DMS 273 (cell line): ENCODE results near the gene RIMS4.
A peak's percentile ranks its signal among the peaks of the same experiment; 100 is the strongest.

Source experiments
- DNase-seq: peaks from one replicate; lab custom pipeline; 2025; ENCODE audit not compliant: unreplicated experiment; lab: John Stamatoyannopoulos, UW

RIMS4 gene

DNA sequence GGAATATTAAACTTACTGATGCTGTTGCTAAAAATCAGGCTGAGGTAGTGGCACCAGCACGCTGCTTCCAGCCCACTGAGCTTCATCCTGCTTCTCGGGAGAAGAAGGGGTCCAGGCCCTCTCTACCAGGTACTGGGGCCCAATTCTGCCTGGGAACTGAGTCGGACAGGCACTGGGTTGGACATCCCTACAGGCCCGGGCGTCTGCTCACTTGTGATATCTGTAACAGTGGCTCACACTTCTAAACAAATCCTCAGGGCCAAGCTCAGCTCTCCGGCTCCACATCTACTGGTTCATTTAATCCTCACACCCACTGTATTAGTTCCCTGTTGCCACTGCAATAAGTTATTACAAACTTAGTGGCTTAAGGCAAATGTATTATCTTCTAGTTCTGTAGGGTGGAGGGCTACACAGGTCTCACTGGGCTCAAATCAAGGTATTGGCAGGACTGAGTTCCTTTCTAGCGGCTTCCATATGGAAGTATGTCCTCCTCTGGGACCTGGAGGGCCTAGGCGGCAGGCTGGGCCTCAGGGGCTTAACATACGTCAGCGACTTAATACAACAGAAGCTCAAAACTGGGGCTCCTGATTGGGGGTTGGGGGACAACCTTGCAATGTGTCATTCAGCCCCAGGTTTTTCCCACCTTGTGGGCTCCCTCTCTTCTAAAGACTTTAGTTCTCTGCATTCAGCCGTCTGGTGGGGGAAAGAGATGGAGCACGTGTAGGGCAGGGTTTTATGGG lies 66.3 kb downstream of the RIMS4 start:
- peak; percentile 23 for DNase-seq

DNA sequence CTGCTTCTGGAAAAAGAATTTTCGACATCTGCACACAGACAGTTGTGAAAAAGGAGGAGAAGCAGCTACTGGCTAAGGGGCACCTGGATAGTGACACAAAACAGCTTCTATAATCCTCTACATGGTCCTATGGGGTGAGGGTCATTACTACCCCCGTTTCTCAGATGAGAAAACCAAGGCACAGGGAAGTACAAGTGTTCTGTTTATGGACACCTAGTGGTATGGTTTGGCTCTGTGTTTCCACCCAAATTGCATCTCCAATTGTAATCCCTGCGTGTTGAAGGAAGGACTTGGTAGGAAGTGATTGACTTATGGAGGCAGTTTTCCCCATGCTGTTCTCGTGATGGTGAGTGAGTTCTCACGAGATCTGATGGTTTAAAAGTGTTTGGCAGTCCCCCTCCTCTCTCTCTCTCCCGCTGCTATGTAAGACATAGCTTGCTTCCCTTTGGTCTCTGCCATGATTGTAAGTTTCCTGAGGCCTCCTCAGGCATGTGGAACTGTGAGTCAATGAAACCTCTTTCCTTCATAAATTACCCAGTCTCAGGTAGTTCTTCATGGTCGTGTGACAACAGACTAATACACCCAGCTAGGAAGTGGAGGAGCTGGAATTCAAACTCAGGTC lies 67.2 kb downstream of the RIMS4 start:
- no peak for DNase-seq

DNA sequence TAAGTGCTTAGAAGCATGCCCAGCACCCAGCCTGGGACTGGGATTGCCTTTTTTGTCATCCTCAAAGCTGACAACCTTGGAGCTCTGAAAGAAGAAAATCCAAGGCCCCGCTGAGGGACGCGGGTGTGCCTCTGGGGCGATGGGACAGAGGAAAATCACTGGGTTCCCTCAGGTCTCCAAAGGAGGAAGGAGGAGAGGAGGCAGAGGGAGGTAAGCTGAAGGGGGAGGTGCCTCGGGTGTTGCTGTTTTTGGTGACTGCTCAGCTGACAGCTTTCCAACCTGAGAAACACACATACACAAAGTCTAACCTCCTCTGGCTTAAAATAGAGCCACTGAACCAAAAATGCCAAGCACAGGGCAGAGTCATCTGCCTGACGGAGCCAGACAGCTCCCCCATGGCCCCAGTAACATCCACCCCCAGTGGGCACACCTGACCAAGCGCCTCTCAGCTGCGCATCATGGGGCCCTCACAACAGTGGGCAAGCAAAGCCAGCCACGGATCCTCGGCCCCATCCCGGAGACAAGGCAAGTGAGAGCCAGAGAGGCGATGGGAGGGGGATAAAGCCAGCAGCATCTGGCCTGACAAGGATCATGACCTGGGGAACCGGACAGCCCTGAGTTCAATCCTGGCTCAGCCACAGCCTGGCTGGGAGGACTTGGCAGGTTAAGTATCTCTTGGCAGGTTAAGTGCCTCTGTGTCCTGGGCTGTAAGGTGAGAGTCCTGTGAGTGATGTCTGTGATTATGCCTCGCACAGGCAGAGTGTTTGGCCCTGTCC lies 67.9 kb downstream of the RIMS4 start:
- no peak for DNase-seq

DNA sequence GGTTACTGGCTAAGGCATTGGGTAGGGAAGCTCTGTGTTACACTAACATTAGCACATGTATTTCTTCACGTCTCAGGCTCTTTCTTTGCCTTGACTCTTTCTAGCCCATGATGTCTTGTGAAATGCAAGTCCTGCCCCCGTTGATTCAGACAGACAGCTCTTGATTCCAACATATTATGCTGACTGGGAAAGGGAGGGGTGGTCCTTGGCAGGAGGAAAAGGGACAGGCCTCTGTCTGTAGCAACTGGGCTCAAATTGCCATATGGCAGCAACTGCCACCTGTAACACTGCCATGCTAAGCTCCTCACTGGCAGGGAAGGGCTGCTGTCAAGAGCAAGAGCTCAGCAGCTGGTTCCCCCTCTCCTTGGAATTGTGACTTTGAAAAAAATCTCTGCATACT lies 70.4 kb downstream of the RIMS4 start:
- peak; percentile 95 for DNase-seq

DNA sequence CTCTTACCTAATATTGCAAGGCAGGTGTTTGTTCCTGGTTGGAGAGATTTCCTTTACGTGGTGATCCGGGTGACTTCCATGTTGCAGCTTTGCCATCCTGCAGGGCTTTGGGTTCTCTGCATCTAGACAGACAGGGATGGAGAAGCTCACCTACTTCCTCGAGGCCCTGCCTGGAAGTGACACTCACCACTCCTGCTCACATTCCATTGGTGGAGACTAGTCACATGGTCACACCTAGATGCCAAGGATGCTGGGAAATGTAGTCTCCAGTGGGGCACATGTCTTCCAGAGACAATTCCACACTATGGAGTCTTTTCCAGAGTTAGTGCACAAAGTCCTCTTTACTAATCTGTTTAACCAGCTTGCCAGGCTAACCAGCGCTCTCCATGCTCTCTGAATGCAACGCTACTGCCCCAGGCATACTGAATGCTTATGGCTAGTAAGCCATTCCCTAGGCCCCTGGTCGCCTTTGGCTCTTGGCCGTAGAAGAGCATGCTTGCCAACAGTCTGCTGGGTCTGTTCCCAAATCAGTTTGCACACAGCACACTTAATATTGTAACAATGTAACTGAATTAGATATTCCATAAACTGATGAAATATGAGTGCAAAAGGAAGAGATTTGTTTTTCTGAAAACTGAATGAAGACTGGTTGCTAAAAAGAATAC lies 71.4 kb downstream of the RIMS4 start:
- peak; percentile 95 for DNase-seq

DNA sequence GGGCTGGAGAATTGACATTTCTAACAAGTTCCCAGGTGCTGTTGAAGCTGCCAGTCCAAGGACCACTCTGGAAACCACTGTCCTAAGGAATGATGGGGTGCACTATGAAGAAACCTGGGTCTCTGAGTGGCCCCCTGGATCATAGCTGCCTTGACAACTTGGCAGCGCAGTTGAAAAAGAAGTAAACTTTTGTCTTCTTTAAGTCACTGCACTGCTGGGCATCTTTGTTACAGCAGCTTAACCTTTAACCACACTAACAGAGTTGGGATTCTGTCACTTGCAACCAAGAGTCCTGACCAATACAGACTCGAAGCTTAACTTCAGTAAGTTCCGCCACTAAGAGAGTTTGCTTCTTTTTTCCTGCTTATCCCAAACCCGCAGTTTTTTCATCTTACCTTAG lies 73.2 kb downstream of the RIMS4 start:
- DNase-seq: no peak

DNA sequence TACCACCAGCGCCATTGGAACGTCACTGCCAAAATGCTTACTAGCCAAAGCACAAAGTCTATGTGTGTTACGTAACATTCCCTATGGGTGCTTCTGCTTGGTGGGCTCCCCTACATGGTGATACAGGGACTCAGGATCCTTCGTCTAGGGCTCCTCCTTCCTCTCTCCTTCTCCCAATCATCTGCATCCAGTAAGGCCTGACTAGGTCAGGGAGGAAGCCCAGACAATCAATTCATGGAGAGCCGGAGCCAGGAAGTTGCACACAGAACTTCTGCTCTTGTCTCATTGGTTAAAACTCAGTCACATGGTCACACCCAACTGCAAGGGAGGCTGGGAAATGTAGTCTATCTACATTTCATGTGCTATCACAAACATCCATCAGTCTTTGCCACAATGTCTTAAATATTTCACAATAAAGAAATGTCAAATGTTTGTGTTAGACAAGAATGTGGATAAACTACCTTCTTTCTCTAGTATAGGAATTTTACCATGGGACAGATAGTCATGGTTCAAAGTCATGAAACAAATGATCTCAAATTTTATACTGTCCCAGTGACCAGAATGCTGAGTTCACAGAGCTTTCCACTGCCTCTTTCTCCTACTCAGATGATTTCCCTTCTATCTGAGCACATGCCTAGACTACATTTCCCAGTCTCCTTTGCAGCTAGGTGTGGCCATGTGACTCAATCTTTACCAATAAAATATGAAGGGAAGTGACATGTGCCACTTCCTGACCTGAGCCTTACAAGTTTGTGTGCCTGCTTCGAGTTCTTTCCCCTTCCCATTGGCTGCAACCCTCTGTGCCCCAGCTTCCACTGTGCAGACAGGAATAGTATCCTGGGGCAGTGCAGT lies 74.0 kb downstream of the RIMS4 start:
- DNase-seq: peak; percentile 85

DNA sequence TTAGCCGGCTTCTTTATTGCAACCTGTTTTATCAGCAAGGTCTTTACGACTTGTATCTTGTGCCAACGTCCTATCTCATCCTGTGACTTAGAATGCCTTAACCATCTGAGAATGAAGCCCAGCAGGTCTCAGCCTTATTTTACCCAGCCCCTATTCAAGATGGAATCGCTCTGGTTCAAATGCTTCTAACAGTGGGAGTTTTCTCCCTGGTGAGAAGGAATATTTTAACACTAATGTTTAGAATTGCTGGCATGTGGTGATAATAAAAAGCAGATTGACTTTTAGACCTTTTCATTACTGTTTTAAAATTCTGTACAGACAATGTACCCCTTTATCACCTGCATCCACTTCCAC lies 74.6 kb downstream of the RIMS4 start:
- DNase-seq: no peak

DNA sequence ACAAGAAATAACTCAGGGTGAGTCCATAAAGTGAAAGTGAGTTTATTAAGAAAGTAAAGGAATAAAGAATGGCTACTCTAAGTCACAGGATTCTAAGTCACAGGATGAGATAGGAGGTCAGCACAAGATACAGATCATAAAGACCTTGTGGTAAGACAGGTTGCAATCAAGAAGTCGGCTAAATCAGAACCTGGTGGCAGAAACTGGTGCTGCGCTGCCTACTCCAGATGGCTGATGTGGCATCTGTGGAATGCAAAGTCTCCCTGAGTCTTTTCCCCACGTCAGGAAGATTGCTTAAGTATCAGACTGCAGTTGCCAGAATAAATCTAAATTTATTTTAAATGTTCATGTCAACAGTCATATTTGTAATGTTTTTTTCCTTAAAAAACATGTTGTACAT lies 75.4 kb downstream of the RIMS4 start:
- DNase-seq: peak; percentile 73

DNA sequence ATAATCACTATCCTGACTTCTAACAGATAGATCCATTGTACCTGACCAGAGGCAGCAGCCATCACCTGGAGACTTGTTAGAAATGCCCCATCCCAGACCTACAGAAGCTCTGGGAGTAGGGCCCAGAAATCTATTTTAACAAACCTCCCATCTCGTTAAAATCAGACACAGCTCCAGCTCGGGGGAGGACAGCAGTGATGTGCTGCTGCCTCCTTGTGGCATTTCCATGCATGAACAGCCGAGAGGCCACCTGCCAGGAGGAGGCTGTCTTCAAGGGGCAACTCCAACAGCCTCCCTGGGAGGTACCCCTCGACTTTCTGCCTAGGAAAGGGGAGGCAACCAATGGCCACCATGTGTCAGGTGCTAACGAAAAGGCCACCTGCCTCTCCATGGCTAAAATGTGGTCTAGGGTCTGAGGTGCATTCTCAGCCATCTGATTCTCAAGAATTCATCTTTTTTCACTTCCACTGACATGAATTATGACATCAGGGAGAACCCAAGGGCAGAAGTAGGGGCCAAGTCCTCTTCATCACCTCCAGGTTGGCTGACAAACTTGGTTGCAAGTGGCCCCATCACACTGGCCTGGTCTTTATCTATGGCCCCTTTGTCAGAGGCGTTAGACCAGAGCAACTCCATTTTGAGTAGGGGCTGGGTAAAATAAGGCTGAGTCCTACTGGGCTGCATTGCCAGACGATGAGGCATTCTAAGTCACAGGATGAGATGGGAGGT lies 76.8 kb downstream of the RIMS4 start:
- DNase-seq: peak; percentile 87

DNA sequence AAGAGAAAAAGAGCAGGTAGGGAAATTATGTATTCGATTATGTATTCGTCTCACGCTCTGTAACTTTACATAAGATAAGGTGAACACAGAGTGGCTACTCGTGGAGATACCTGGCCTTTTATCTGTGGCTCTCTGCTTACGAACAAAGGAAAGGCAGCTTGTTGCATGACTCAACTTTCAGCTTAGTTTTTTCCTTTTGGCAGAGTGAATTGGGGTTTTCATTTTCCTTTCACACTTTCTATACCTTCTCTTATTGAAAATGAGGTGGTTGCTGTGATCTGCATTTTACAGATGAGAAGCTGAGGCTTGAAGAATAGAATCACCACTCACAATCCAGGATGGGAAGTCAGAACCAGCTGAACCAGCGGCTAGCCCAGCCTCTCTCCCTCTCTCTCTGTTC lies 78.0 kb downstream of the RIMS4 start:
- no peak for DNase-seq

DNA sequence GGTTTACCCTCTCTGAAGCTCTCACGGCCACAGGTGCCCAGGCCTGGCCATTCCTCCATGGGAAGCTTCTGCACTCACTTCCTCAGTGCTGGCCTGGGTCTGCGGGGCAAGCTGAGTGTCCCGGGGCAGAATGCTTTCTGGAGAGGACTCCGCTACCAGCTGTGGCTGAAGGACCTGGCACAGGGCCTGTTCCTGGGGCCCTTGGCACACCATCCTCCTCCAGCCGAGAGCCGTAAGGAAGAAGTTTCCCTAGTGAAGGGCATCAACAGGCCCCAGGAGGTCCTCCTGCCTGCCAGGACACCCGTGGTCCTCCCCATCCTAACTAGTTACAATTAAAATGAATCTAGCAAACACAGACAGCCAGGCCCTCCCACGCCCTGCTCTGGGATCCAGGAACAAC lies 78.7 kb downstream of the RIMS4 start:
- DNase-seq: peak; percentile 40

DNA sequence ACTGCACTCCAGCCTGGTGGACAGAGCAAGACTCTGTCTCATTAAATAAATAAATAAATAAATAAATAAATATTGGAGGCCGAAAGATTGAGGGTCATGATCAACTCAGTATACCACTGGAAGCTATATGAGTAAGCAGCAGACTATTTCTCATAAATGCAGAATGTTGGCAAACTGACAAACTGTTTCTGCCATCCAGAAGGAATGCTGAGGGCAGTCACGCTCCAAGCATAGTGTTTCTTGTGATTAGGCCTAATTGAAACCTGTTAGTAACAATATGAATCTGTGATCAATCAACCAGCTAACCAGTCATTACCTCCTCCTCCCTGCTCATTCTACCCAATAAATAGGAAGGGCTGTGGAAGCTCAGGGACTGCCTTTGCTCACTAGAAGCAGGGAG lies 79.9 kb downstream of the RIMS4 start:
- peak; percentile 44 for DNase-seq

DNA sequence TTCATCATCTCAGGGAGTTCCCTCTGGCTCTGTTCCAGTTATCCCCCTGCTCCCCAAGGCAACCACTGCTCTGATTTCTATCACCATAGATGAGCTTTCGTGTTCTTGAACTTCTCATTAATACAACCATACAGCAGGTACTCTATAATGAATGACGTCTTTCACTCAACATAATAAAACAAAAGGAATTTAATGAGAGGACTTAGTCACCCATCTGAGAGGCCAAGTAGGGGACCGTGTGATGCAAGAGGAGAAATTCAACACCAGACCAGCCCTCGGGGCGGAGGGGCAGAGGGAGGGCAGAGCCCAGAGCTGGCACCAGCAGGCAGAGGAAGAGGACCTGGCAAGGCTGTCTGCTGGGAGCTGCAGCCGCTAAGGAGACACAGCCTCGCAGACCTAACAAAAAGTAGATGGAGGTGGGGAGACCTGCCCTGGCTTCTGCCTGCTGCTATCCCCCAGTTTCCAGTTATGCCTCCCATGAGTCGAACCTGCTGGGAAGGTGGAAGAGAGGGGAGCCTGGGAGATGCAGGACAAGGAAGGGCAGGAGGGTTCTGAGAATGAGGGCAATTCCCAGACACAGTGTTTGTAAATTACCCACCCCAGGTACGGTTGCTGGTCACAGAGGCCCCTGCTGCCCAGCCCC lies 81.4 kb downstream of the RIMS4 start:
- peak; percentile 95 for DNase-seq

DNA sequence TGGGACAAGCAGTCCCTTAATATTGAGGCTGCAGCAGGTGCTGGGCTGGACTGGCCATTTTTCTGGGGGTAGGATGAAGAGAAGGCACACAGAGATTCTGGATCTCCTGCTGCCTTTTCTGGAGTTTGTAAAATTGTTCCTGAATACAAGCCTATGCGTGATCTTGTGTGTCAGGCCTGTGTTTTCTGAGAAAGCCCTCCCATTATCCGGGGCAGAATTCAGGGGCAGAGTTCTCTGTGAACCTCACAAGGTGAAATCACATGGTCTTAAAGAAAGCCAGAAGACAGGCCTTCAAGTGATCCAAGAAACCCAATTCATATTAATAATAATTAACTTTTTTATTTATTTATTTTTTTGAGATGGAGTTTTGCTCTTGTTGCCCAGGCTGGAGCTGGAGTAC lies 82.7 kb downstream of the RIMS4 start:
- no peak for DNase-seq

DNA sequence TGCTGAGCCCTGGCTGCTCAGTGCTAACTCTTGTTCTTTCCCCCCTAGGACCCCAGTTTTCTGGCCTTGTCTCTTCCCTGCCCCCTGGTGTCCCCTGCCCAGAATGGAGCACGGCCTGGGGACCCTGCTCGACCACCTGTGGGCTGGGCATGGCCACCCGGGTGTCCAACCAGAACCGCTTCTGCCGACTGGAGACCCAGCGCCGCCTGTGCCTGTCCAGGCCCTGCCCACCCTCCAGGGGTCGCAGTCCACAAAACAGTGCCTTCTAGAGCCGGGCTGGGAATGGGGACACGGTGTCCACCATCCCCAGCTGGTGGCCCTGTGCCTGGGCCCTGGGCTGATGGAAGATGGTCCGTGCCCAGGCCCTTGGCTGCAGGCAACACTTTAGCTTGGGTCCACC lies 83.3 kb downstream of the RIMS4 start:
- DNase-seq: no peak

DNA sequence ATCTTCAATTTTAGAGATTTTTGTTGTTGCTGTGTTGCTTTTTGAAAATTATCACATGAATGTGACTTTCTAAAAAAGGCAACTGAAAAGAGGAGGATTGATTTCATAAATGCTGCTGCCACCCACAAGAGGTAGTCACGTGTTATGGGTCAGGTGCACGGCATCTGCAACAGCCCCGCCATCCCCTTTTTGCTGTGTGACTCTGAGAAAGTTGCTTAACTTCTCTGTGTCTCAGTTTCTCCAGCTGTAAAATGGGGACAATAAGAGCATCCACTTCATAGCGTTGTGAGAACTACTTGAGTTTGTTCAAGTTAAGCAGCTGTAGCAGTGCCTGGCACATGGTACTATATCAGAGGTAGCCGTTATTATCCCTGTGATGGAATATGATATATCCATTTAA lies 84.5 kb downstream of the RIMS4 start:
- no peak for DNase-seq

DNA sequence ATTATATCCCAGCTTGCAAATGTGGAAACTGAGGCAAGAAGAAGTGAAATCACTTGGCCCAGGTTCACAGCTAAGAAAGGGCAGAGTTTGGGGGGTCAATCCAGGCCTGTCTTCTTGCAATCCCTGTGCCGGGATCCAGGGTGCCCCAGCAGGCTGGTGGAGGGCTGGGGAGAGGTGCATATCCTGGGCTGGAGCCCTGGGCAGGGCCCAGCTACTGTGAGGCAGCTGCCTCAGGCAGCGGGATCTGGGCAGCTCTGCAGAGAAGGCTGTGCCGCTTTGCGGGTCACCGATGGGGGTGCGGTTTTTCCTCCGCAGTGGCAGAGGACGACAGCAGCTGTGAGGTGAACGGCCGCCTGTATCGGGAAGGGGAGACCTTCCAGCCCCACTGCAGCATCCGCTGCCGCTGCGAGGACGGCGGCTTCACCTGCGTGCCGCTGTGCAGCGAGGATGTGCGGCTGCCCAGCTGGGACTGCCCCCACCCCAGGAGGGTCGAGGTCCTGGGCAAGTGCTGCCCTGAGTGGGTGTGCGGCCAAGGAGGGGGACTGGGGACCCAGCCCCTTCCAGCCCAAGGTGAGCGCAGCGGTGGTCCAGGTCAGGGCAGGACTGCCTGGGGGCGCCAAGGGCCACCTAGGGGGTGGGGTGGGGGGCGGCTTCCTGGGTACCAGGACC lies 85.8 kb downstream of the RIMS4 start:
- DNase-seq: no peak

DNA sequence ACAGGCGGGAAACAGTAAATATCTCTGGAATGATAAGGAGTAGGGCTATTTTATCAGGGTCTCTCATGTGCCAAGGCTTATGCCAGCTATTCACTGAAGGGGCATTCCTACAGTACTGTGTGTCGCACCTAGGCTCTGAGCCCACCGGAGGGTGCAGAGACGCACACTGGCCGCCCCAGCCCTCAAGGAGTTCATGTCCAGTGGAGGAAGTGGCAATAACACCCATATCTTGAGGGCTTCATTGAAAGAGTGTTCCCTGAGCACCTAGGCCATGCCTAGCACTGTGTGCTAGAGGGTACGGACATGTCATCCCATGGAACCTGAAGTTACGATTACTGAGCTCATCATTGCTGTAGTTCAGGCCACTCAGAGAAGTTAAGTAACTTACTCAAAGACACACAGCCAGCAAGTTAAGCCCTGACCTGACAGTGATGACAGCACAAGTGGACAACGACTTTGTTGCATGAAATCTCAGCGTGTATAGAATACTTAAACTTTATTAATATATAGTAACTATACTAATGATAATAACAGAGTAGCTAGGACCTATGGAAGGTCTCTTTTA lies 86.5 kb downstream of the RIMS4 start:
- DNase-seq: no peak
